GM19351 (cell line): ENCODE data around the gene WDR64.
"Not testable (repeated sequence)": the region's sequence is repeated elsewhere in the genome, so short reads cannot be mapped to it uniquely, and the experiment has no call there.

ENCODE experiments used
- ATAC-seq: cut with Tn5 transposase; IDR thresholded peaks from one replicate; pipeline ENCODE4 v1.9.1; 2021; ENCODE audit warnings: mild to moderate bottlenecking, moderate library complexity; ENCODE audit not compliant: unreplicated experiment

Gene WDR64

DNA sequence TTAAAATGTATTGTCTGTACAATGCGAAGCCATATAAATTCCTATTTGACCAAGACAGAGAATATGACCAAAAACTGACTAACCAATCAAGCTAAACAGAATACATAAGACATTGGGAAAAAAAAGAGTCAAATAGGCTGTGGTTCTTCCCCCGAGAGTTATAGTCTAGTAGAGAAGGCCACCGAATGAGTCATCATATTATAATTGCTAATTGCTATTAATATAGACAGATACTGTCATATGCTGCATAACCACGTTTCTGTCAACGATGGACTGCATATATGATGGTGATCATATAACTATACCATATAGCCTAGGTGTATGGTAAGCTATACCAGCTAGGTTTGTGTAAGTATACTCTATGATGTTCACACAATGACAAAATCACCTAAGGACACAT, 82.5 kb downstream of the WDR64 start:
- peak; percentile 53 for ATAC-seq

- ATAC-seq: not testable (repeated sequence)
These were observed 83.4 kb downstream of the WDR64 start for GRCh38 chr1:241735493-241735926.

DNA sequence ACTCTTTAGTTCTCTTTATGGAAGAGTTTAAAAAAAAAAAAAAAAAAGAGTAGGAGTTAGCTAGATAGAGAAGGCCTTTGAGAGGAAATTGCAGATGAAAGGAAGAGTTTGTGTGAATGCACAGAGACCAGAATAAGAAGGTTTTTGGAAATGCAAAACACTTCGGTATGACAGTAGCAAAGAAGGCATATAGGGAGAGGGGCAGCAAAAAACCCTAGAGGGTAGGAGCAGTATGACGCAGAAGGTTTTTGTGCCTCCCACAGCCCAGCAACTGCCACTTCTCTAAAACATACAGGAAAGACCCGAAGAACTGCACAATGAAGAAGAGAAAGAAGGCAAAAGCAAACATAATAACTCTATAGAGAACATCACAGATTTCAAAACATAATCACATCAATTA, 84.3 kb downstream of the WDR64 start:
- ATAC-seq: no peak

DNA sequence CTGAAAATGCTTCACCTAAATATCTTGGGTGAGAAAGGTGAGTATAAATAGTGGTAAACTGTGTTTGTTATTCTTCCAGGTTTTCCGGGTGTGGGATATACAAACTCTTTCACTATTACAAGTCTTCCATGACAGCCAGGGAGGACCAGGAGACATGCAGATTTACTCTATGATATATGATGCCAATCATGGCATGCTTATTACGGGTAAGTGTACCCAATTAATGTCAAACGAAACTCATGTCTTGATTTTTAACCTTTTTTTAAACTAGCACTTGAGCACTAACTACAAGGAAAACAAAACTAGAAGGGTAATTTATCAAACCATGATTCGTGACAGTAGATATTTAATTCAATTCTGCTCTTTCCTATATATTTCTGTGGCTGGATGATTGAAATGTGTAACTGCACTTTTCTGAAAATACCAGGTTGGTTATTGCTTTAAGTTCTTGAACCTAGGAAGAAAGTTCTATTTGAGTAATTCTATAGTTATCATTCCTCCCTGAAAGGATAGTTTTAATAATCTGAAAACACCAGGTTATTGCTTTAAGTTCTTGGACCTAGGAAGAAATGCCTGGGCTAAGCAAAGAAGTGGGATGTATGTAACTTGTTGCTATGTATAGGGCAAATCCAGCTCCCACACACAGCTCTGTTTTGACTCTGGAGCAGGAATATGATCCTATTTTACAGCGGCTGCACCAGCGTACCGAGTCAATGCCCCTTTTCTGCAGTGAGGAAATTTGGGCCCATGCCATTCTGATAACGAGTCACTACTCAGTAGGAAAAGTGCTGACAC, 86.4 kb downstream of the WDR64 start:
- no peak for ATAC-seq

DNA sequence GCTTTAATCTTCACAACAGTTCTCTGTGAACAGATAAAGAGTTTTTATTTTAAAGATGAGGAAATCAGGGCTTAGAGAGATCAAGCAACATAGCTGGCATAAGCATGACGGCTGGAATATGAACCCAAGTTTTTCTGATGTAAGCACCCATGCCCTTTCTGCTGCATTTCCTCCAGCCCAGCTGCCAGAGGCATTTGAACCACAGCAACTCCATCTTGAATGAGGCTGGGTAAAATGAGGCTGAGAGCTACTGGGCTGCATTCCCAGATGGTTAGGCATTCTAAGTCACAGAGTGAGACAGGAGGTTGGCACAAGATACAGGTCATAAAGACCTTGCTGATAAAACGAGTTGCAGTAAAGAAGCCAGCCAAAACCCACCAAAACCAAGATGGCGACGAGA, 90.0 kb downstream of the WDR64 start:
- no peak for ATAC-seq

- ATAC-seq: no peak
These were observed 92.5 kb downstream of the WDR64 start for GRCh38 chr1:241744591-241744990.

DNA sequence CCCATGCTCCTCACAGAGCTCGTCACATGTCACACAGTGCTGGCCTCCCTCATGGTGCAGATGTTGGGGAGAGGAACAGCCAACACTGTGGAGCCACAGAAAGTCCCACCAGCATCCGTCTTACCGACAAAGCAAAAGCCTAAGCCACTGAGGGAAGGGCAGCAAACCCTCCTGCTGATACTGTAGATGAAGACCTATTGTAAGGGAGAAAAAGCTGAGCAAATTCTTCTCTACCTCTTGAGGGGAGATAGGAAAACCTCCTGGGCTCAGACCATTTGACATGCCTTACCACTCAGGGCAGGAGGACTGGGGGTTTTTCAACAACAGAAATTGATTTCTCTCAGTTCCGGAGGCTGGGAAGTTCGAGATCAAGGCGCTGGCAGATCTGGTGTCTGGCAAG, 95.9 kb downstream of the WDR64 start:
- no peak for ATAC-seq

DNA sequence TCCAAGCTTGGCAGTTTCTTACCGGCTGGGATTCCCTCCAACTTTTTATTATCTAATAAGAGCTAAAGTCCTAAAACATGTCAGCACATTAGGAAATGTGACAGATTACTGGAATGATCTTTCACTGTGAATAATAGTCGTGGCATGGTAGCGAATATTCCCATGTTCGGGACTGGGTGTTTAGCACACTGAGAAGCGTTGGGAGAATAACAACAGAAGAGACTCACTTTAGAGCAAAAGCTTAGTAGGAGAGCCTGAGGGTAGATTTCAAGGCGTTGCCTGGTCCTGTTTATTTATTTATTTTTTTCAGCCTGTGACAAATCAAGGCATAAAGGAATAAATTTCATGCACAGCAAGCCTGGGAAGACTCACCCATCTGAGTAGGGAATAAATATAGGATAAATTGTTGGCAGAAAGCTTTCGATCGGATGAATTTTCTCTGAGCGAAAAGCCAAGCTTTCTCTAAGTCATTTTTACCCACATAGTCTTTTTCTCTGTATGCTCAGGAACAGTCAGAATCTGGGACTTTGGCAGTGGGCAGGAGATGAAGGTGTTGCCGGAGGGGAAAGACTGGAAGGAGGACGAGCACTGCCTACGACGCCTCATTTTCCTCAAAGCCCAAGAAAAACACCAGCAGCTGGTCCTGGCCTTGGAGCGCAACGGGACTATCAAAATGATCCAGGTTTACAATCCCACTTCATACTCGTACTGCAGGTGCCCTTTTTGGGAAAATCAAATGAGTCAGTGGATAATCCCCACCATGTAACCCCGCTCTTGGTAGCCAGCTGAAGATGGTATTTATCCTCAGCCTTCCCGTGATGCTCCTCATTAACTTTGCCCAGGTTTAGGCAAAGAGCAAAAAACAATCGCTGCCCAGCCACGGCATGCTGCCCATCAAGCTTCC, 97.2 kb downstream of the WDR64 start:
- no peak for ATAC-seq

DNA sequence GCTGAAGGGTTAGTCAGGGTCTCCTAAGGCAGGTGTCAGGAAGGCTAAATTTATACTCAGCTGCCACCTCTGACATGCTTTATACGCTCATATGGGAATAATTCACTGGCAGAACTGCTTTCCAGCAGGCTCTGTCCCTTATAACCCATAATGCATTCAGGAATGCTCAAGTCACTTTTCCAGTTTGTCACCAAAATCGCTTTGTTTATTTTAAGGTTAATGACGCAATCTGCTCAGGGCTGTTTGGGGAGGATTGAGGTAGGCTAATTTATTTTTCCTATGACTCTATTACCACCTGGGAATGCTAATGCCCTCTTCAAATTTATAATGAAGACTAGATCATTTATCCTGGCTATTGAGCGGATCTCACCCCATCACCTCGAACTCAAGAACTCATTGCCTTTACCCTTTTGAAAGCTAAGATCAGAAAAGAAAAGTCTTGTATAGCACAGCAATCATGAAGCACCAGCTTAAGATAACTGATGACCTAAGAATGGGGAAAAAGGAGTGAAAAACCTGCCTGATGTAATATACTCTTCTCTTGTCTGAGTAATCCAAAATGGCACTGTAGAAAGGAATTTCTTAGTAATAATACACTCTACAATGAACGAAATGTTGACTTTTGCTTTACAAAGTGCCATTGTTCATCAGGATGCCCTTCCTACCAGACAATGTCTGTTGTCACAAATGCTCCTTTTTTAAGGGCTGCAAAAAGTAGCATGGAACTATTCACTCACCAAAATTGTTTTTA, 98.0 kb downstream of the WDR64 start:
- no peak for ATAC-seq

GRCh38 chr1:241751524-241751923, 99.4 kb downstream of the WDR64 start:
- ATAC-seq: no peak

DNA sequence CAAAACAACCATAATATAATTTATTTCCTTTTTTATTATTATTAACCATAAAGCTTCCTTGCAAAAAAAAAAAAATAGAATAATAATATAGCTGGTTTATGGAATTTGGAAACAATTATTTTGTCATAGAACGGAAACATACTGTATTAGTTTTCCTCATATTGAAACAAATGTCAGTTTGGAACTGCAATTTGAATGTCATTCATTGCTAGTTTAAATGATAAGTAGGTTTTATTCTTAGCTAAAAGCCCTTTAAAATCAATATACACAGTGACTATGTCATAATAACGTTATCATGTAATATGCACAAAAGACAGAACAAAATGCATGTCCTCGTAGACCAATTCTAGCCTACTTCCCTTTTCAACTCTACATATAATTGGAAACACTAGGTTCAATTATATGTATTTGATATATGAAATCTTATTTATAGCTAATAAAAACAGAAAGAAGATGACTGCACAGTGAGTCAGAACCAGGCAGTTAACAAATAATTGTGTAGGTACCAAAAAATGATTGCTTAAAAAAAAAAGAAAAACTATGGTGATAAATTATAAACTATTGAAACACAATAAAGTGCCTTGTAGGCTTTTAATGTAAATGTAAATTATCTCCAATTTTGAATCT, 110.7 kb downstream of the WDR64 start:
- ATAC-seq: no peak

DNA sequence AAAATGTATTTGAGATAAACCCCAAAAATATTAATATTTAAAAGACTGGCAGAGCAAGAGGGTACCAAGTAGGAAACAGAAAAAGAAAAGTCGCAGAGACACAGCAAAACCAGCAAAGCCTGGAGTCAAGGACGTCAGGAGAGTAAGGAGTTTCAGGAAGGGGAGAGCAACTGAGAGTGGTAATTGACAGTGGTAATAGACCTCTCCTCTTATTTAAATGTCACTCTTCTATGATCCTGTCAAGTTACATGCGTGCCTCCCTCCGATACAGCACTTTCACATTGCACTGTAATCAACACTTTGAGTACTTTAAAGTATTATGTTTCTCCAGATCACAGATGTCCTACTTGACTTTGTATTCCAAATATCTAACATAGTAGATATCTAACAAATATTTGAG, 113.3 kb downstream of the WDR64 start:
- no peak for ATAC-seq

DNA sequence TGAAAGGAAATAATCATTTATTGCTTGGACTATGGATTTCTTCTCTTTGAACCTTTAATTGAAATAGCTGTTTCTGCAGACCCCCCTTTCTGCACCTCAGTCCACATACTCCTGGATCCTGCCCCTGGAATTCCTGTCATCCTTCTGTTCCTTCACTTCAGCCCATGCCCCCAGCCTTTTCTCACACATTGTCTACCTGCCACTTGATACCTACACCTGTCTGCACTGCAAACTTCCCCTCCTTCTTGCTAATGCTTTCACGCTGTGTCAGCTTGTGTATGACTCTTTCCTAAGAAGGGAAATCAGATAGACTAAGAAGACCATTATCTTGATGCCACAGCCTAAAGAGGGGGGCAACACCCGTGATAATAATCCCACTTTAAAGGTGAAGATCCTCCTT, 115.7 kb downstream of the WDR64 start:
- no peak for ATAC-seq

GRCh38 chr1:241770115-241770514, 118.0 kb downstream of the WDR64 start:
- no peak for ATAC-seq

GRCh38 chr1:241771117-241771516, 119.0 kb downstream of the WDR64 start:
- no peak for ATAC-seq

- no peak for ATAC-seq
These were observed 120.9 kb downstream of the WDR64 start for GRCh38 chr1:241772932-241773500.

- ATAC-seq: no peak
These were observed 121.9 kb downstream of the WDR64 start for GRCh38 chr1:241773991-241774390.

- no peak for ATAC-seq
These were observed 122.9 kb downstream of the WDR64 start for GRCh38 chr1:241775021-241775420.

GRCh38 chr1:241776911-241777310, 124.8 kb downstream of the WDR64 start:
- no peak for ATAC-seq

DNA sequence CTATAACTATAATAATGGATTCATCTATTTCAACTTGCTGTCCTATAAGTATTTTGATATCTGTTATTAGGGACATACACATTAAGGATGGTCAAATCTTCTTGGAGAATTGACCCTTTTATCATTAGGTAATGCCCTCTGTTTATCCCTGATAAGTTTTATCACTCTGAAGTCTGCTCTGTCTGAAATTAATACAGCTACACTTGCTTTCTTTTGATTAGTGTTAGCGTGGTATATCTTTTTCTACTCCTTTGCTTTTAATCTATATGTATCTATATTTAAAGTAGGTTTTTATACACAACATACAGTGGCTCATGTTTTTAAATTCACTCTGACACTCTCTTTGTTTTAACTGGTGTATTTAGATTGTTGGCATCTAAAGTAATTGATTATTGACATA, 126.0 kb downstream of the WDR64 start:
- ATAC-seq: no peak

GRCh38 chr1:241779897-241780296, 127.8 kb downstream of the WDR64 start:
- ATAC-seq: no peak
